Omental fat pad (tissue), 4 donors: Measurements from ENCODE around the gene KIAA0513. TPM values are rescaled to one million over a fixed set of nuclear protein-coding genes. Genes with fewer than 3 reads are reported as not detected.

Experiments used
- ATAC-seq: fragments of 150-250 bp; one replicate; pipeline ENCODE4 v1.9.1; 2016; ENCODE audit warnings: mild to moderate bottlenecking, moderate library complexity; ENCODE audit not compliant: low FRiP score
- DNase-seq: peaks from one replicate; pipeline ENCODE4 v3.0.0-alpha.2; 2019; ENCODE audit warnings: low spot score
- total RNA-seq, 4 donors: library from RNA; depleted of rRNA; stranded (reverse); fragments of >200 nt; gene quantifications; one replicate each; pipeline ENCODE4 v1.1.0, GENCODE V29; 2016
- TF ChIP-seq, protein P1 (sequence below), 3 donors: fragments of 450-650 bp; IDR thresholded peaks; one replicate each; pipeline ENCODE4 v1.5.1; 2016 to 2017; ENCODE audit warnings: antibody characterized with exemption in 3 of 3, mild to moderate bottlenecking in 3 of 3, moderate library complexity in 2 of 3

The KIAA0513 gene
- total RNA-seq, 4 donors from 2014 or later: 9.1 to 13.2 (median 11.2) TPM

DNA sequence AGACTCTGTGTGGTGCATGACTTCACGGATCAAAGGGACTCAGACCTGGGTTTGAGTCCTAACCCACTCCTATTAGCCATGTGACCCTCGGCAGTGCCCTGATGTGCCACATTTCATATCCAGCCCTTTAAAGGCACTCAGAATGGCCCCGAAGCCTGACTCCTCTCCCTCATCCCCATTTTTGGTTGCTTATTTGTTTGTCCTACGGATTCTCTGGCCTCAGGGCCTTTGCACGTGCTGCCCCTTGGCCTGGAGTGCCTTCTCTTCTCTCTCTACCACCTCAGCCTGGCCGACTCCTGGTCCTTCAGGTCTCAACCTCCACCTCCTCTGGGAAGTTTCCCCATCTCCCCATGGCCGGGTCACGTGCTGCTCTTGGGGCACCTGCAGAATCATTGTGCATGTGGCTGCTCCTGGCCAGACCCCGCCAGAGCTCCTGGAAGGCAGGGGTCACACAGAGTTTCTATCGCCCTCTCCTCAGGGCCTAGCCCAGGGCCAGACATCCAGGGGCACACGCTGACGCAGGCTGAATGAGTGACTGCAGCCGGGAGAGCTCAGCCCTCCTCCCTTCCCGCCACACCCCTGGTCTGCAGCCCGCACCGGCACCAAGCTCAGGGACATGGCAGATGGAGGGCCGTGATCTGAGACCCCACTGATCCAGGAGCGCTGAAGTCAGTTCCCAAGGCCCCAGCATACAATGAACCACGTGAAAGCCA is 106.6 kb downstream of the KIAA0513 start:
- DNase-seq (no peak), ATAC-seq (no peak)
- TF ChIP-seq, protein P1, sequence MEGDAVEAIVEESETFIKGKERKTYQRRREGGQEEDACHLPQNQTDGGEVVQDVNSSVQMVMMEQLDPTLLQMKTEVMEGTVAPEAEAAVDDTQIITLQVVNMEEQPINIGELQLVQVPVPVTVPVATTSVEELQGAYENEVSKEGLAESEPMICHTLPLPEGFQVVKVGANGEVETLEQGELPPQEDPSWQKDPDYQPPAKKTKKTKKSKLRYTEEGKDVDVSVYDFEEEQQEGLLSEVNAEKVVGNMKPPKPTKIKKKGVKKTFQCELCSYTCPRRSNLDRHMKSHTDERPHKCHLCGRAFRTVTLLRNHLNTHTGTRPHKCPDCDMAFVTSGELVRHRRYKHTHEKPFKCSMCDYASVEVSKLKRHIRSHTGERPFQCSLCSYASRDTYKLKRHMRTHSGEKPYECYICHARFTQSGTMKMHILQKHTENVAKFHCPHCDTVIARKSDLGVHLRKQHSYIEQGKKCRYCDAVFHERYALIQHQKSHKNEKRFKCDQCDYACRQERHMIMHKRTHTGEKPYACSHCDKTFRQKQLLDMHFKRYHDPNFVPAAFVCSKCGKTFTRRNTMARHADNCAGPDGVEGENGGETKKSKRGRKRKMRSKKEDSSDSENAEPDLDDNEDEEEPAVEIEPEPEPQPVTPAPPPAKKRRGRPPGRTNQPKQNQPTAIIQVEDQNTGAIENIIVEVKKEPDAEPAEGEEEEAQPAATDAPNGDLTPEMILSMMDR (IDR thresholded peaks at IDR 0.05): no peak

DNA sequence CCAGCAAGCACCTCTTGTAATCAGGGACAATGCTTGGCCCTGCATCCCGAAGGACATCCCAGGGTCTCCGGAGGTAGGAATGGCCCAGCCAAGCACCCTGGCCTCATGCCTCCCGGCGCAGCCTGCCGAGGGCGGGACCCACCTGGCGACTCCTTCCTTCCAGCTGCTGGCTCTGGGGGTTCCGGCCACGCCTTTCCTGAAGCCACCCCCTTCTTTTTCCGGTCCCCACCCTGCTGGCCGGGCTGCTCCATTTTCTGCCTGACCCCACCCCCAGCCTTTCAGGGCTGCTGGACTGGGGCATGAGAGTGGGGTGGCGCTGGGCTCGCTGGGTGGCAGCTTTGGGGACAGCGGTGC is 107.2 kb downstream of the KIAA0513 start:
- TF ChIP-seq, protein P1 (IDR thresholded peaks at IDR 0.05): no peak
- DNase-seq (no peak), ATAC-seq (no peak)

DNA sequence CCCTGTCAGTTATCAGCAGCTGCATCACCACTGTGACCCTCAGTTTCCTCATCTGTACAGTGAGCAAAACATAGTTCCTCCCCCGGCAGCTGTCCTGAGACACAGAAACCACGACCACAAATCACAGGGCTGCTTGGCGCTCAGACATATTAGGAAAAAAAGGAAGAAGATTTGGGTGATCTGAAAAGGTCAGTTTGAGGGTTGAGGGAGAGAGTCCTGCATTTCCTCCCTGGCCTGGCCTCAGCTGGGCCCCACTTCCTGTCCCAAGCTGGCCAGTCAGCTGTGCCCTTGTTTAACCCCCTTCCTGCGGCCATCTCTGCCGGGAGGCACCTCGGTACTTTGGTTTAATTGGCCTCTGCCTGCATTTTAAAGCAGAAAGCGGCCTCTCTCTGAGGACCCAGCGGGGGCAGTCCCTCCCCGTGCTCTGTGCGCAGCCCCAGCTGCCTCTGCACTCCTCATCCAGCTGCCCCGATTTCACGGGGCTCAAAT is 108.7 kb downstream of the KIAA0513 start:
- no peak for DNase-seq
- TF ChIP-seq, protein P1 (IDR thresholded peaks at IDR 0.05): no peak
- ATAC-seq: no peak

DNA sequence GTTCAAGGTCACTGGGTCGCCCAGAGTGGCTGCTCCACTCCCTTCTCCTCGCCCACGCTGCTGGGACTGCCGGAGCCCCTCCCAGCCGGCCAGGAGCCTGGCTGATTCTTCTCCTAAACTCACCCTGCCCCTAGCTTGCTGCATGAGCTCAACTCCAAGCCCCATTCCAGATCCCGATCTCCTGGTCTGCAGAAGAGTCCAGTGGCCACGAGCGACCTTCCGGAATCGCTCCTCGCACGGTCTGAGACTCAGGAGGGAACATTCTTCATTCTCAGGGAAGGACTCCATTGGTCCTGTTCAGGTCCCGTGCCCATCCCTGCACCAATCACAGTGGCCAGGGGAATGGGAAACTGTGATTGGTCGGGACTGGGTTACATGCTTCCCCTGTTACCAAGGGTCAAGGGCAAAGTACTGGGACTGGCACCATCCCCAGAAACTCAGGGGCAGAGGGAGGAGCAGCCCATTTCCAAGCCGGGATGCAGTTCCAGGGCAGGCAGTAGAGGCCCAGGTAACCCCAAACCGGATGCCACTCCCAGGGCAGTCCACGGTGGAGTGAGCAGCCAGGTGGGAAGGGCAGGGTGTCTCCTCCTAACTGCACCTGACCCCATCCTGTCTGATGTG is 109.2 kb downstream of the KIAA0513 start:
- peak; percentile 29 for ATAC-seq

DNA sequence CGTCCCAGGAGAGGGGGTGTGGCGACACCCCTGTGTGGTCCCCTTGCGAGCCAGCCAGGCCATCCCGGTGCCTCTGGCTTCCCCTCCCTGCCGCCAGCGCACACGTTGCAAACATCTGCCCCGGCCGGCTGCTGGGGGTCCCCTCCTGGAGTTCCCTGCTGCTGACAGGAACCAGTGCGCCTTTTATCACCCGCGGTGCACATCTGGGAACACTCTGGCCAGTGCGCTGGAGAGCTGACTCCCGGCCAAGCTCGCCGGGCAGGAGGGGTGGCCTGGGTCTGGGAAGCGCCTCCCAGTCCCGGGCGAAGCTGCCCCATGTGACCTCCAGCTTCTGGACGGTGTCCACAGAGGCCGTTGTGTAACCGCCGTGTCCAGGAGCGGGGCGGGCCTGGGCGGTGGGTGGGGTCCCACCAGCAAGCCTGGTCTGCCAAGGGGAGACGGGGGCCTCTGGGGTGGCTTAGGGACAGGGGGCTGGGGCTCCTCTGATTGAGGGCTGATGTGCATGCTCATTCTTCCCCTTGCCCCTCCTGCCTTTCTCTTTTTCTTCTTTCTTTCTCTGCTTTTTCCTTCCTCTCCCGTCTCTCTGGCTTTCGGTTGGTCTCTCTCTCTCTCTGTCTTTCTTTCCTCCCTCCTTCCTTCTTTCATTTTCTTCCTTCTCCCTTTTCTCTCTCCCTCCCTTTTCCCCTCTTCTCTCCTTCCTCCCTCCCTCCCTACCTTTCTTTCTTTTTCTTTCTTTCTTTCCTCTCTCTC is 109.9 kb downstream of the KIAA0513 start:
- TF ChIP-seq, protein P1 (IDR thresholded peaks at IDR 0.05): no peak
- ATAC-seq (peak; percentile 94), DNase-seq (peak; percentile 75)

More for the DNA sequence above, 109.2 kb downstream of the KIAA0513 start:
- DNase-seq: no peak
- TF ChIP-seq, protein P1 (IDR thresholded peaks at IDR 0.05): no peak

DNA sequence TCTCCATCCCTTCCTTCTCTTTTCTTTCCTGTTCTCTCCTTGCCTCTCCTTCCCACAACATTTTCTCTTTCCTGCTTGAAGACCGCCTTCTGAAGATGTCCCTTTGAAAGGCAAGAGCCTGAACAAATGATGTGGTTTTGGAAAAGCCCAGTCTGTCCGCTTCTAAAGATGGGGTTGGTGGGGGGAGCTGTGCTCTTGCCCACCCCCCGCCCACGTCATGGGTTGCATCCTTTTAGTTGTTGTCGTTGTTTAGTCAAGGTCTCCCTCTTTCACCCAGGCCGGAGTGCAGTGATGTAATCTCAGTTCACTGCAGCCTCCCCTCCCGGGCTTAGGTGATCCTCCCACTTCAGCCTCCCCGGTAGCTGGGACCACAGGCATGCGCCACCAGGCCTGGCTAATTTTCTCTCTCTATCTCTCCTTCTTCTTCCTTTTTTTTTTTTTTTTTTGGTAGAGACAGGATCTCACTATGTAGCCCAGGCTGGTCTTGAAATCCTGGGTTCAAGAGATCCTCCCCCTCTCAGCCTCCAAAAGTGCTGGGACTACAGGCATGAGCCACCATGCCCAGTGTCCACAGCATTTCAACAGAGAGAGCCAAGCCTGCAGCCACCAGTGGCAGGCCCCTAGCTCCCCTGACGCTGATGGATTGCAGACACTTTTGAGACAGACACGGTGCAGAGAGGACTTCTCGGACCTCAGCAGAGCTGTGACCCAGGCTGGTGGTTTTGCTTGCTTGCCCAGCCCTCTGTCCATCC is 110.7 kb downstream of the KIAA0513 start:
- no peak for ATAC-seq

More for the DNA sequence above, 110.7 kb downstream of the KIAA0513 start:
- DNase-seq: no peak
- TF ChIP-seq, protein P1 (IDR thresholded peaks at IDR 0.05): no peak
